B cell (primary cell): ENCODE data around the gene SLCO2B1. TPM values are rescaled to one million over a fixed set of nuclear protein-coding genes. Genes with fewer than 3 reads are reported as not detected.

Experiments
- ATAC-seq: fragments of 200-7000 bp; cut with Tn5 transposase; one replicate; pipeline ENCODE4 v1.10.0; 2021; ENCODE audit warnings: low read depth, mild to moderate bottlenecking, moderate number of reproducible peaks, moderate library complexity
- CTCF ChIA-PET: fragments of 350-600 bp; sonication (Branson Sonifier 250); formaldehyde crosslinking; loops from one replicate; lab custom pipeline; 2021; ENCODE audit warnings: antibody characterized with exemption, inconsistent platforms; lab: Charles Lee
- POLR2A ChIA-PET: fragments of 350-600 bp; sonication (Branson Sonifier 250); formaldehyde crosslinking; loops from one replicate; lab custom pipeline; 2021; ENCODE audit warnings: antibody characterized with exemption; lab: Charles Lee
- DNase-seq: peaks from one replicate; pipeline ENCODE4 v3.0.0; 2013
- H2AFZ ChIP-seq: 2 replicates; pipeline ENCODE4 v1.6.1; 2012; ENCODE audit warnings: mild to moderate bottlenecking, low read depth, low read length; ENCODE audit not compliant: insufficient read depth, poor library complexity, severe bottlenecking
- H3K27ac ChIP-seq, 2 donors: 1 replicate in 1 of 2; 2 replicates in 1 of 2; pipeline ENCODE4 v1.5.1; 2012 to 2013; ENCODE audit warnings: low read length in 2 of 2, mild to moderate bottlenecking in 2 of 2, moderate library complexity in 1 of 2
- H3K27me3 ChIP-seq, 4 experiments: fragments of 200-600 bp in 1 of 4; sonication (generic) in 1 of 4; replicated peaks in 1 of 4; 1 replicate in 2 of 4; 2 replicates in 2 of 4; pipeline versions ENCODE4 v1.6.1 to v1.7.0; 2013 to 2016; ENCODE audit warnings: low read length in 3 of 4, mild to moderate bottlenecking in 2 of 4, mixed read lengths in 1 of 4, moderate library complexity in 1 of 4; ENCODE audit not compliant: insufficient read depth in 4 of 4, control insufficient read depth in 3 of 4; ENCODE audit errors: control extremely low read depth in 1 of 4
- H3K36me3 ChIP-seq, 2 experiments: replicated peaks in 1 of 2; 1 replicate in 1 of 2; 2 replicates in 1 of 2; pipeline versions ENCODE4 v1.6.1 to v1.7.1; 2013; ENCODE audit warnings: low read length in 1 of 2; ENCODE audit not compliant: insufficient read depth in 2 of 2, control insufficient read depth in 1 of 2; ENCODE audit errors: control extremely low read depth in 1 of 2, extremely low read depth in 1 of 2
- H3K4me1 ChIP-seq, 2 donors: fragments of 200-600 bp in 1 of 2; sonication (generic) in 1 of 2; 1 replicate in 1 of 2; 2 replicates in 1 of 2; pipeline versions ENCODE4 v1.5.1 to v1.6.1; 2013 to 2017; ENCODE audit warnings: low read length in 2 of 2; ENCODE audit not compliant: control insufficient read depth in 2 of 2, insufficient read depth in 2 of 2
- H3K4me2 ChIP-seq: replicated peaks from 2 replicates; pipeline ENCODE3; 2012; ENCODE audit warnings: mild to moderate bottlenecking, low read depth, low read length; ENCODE audit not compliant: poor library complexity, severe bottlenecking
- H3K4me3 ChIP-seq, 5 experiments: fragments of 200-600 bp in 1 of 5; sonication (generic) in 1 of 5; 1 replicate in 3 of 5; 2 replicates in 2 of 5; pipeline versions ENCODE4 v1.5.1 to v1.7.0; 2011 to 2016; ENCODE audit warnings: low read length in 4 of 5, mild to moderate bottlenecking in 4 of 5, low read depth in 2 of 5, control low read depth in 1 of 5, moderate library complexity in 1 of 5; ENCODE audit not compliant: insufficient read depth in 1 of 5; ENCODE audit errors: control extremely low read depth in 1 of 5, extremely low read depth in 1 of 5
- H3K79me2 ChIP-seq: fragments of 200-600 bp; sonication (generic); one replicate; pipeline ENCODE4 v1.6.0; 2016; ENCODE audit warnings: low read length; ENCODE audit not compliant: control insufficient read depth, insufficient read depth
- H3K9ac ChIP-seq: fragments of 200-600 bp; sonication (generic); 2 replicates; pipeline ENCODE4 v1.6.1; 2017; ENCODE audit warnings: mild to moderate bottlenecking, low read length, moderate library complexity
- H3K9me3 ChIP-seq, 3 donors: one replicate each; pipeline versions ENCODE4 v1.6.1 to v1.7.1; 2013; ENCODE audit warnings: low read length in 2 of 3; ENCODE audit not compliant: control insufficient read depth in 2 of 3, insufficient read depth in 1 of 3; ENCODE audit errors: control extremely low read depth in 1 of 3
- H4K20me1 ChIP-seq: 2 replicates; pipeline ENCODE4 v1.6.0; 2012; ENCODE audit warnings: mild to moderate bottlenecking, low read length; ENCODE audit not compliant: insufficient read depth, control insufficient read depth, poor library complexity, severe bottlenecking
- H3K27ac Mint-ChIP-seq: one replicate; pipeline ENCODE4 v1.8.0; 2021; ENCODE audit warnings: mixed read lengths
- H3K27me3 Mint-ChIP-seq: one replicate; pipeline ENCODE4 v1.8.0; 2021; ENCODE audit warnings: mixed read lengths
- H3K4me1 Mint-ChIP-seq: one replicate; pipeline ENCODE4 v1.8.0; 2021; ENCODE audit warnings: mixed read lengths
- H3K4me3 Mint-ChIP-seq: one replicate; pipeline ENCODE4 v1.8.0; 2021; ENCODE audit warnings: mixed read lengths
- H3K9me3 Mint-ChIP-seq: one replicate; pipeline ENCODE4 v1.8.0; 2022; ENCODE audit warnings: mixed read lengths; ENCODE audit not compliant: insufficient read depth
- CTCF ChIP-seq: fragments of 200-600 bp; IDR thresholded peaks from one replicate; pipeline ENCODE4 v1.8.0; 2022; ENCODE audit warnings: antibody characterized with exemption, mild to moderate bottlenecking
- EZH2 ChIP-seq: IDR thresholded peaks from 2 replicates; pipeline ENCODE4 v1.6.1; 2012; ENCODE audit warnings: borderline replicate concordance, low read depth, mild to moderate bottlenecking, moderate library complexity, low read length; ENCODE audit not compliant: insufficient read depth, poor library complexity, severe bottlenecking
- WGBS: methylation state at CpG from one replicate; pipeline ENCODE4 v1.1.5; 2013; ENCODE audit warnings: missing lambda C conversion rate; ENCODE audit not compliant: insufficient coverage; 5-methylcytosine and 5-hydroxymethylcytosine counted together
- intact Hi-C: fragments of 100-400 bp; cut with micrococcal nuclease; formaldehyde crosslinking; loops from one replicate; pipeline ENCODE4 v1.10.0; 2022
- polyA plus RNA-seq: library from polyadenylated mRNA; depleted of rRNA; stranded (reverse); fragments of >200 nt; gene quantifications from 2 replicates; pipeline ENCODE4 v1.2.3, GENCODE V29; 2012
- total RNA-seq, 2 donors: library from RNA; stranded (reverse); fragments of 120-200 nt in 1 of 2; gene quantifications; 1 replicate in 1 of 2; 2 replicates in 1 of 2; pipeline versions ENCODE4 v1.2.3 to v1.2.4, GENCODE V29; 2013 to 2022

Gene SLCO2B1
- total and polyA plus RNA-seq, 2 donors (not counting 1 experiment from before 2014, with no cell fraction given): 1.2 TPM; not detected in 1

- no peaks in the 10 kb centered on the region for H4K20me1 ChIP-seq
- no peak overlapping the region for H2AFZ ChIP-seq
- H3K9me3 ChIP-seq: peaks cover 0 to 4% (median 3%) of the 10 kb centered on the region in 3 donors
- H3K4me1 ChIP-seq: no peaks in the 10 kb centered on the region
- ATAC-seq: no peak
- H3K9me3 Mint-ChIP-seq: peaks cover 2% of the 10 kb centered on the region
- peaks cover 19% of the 10 kb centered on the region for H3K27me3 Mint-ChIP-seq
- H3K4me2 ChIP-seq: no peak overlapping the region
- no peaks in the 10 kb centered on the region for H3K79me2 ChIP-seq
- CTCF ChIA-PET: no interaction called here
- WGBS: 94% methylated on average over 21 of the region's 25 CpGs
- H3K27ac ChIP-seq: no peak overlapping the region
- POLR2A ChIA-PET: no interaction called here
- no peak for TF ChIP-seq EZH2
- TF ChIP-seq CTCF: no peak
- no peak overlapping the region for H3K4me3 ChIP-seq
- no peak for DNase-seq
- intact Hi-C loops: no loop called here
- H3K36me3 ChIP-seq: no peaks in the 10 kb centered on the region
- no peak overlapping the region for H3K27ac Mint-ChIP-seq
- H3K4me1 Mint-ChIP-seq: no peaks in the 10 kb centered on the region
- no peak overlapping the region for H3K9ac ChIP-seq
- no peaks in the 10 kb centered on the region for H3K27me3 ChIP-seq
- no peak overlapping the region for H3K4me3 Mint-ChIP-seq
These were observed 13.3 kb downstream of the SLCO2B1 start for GRCh38 chr11:75163921-75164849.

GRCh38 chr11:75165721-75166120, 14.8 kb downstream of the SLCO2B1 start:
- TF ChIP-seq EZH2: no peak
- no peak for TF ChIP-seq CTCF
- DNase-seq (no peak), ATAC-seq (no peak)
- no peak overlapping the region for H3K9ac ChIP-seq
- H3K79me2 ChIP-seq: no peaks in the 10 kb centered on the region
- H4K20me1 ChIP-seq: no peaks in the 10 kb centered on the region
- WGBS: 90% methylated on average over 11 of the region's 11 CpGs
- Mint-ChIP-seq H3K27ac (no peak overlapping the region), H3K27me3 (peaks cover 16% of the 10 kb centered on the region), H3K4me1 (no peaks in the 10 kb centered on the region), H3K9me3 (peaks cover under 1% of the 10 kb centered on the region), H3K4me3 (no peak overlapping the region)
- intact Hi-C loops: no loop called here
- no peaks in the 10 kb centered on the region for H3K4me1 ChIP-seq
- no peak overlapping the region for H3K4me2 ChIP-seq
- CTCF ChIA-PET: no interaction called here
- no peaks in the 10 kb centered on the region for H3K36me3 ChIP-seq
- H3K27ac ChIP-seq: no peak overlapping the region
- POLR2A ChIA-PET: no interaction called here
- no peak overlapping the region for H3K4me3 ChIP-seq
- peaks cover 0 to 4% (median 3%) of the 10 kb centered on the region in 3 donors for H3K9me3 ChIP-seq
- H2AFZ ChIP-seq: no peak overlapping the region
- peaks cover 0 to 2% (median 0%) of the 10 kb centered on the region in 4 experiments for H3K27me3 ChIP-seq
